Measurements from ENCODE around the gene OGFOD2. TPM values are rescaled to one million over a fixed set of nuclear protein-coding genes. Genes with fewer than 3 reads are reported as not detected.

The OGFOD2 gene
- total RNA-seq, 1 donor from 2014 or later = 8.9 TPM

DNA sequence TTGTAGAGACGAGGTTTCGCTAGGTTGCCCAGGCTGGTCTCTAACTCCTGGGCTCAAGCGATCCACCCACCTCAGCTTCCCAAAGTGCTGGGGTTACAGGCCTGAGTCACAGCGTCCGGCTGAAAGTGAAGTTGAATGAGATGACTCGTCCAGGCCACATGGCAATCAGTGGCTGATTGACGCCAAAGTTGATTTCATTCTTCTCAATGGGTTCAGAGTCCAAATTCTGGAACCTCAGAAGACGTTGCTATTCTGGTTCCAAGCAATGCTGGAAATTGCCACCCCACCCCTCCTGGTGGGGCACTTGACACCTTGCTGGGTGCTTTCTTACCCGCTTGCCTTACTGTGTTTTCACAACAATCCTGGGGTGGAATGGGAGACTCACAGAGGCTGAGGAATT is 23.6 kb upstream of the OGFOD2 start:
- TF ChIP-seq, protein P1, sequence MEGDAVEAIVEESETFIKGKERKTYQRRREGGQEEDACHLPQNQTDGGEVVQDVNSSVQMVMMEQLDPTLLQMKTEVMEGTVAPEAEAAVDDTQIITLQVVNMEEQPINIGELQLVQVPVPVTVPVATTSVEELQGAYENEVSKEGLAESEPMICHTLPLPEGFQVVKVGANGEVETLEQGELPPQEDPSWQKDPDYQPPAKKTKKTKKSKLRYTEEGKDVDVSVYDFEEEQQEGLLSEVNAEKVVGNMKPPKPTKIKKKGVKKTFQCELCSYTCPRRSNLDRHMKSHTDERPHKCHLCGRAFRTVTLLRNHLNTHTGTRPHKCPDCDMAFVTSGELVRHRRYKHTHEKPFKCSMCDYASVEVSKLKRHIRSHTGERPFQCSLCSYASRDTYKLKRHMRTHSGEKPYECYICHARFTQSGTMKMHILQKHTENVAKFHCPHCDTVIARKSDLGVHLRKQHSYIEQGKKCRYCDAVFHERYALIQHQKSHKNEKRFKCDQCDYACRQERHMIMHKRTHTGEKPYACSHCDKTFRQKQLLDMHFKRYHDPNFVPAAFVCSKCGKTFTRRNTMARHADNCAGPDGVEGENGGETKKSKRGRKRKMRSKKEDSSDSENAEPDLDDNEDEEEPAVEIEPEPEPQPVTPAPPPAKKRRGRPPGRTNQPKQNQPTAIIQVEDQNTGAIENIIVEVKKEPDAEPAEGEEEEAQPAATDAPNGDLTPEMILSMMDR (conservative IDR thresholded peaks at IDR 0.05; ENCODE audit: low read depth, low read length) = no peak
- no peak overlapping the region for H3K4me3 ChIP-seq (ENCODE audit: low read depth, low read length)
- DNase-seq (ENCODE audit: low read depth) = no peak

GRCh38 chr12:122951979-122952892 is 22.8 kb upstream of the OGFOD2 start:
- DNase-seq (ENCODE audit: low read depth) = no peak
- no peak overlapping the region for H3K4me3 ChIP-seq (ENCODE audit: low read depth, low read length)
- TF ChIP-seq, protein P1 (conservative IDR thresholded peaks at IDR 0.05; ENCODE audit: low read depth, low read length) = peak; percentile 94

GRCh38 chr12:122955156-122955555 is 19.9 kb upstream of the OGFOD2 start:
- DNase-seq (ENCODE audit: low read depth) = no peak
- H3K4me3 ChIP-seq (ENCODE audit: low read depth, low read length) = no peak overlapping the region

DNA sequence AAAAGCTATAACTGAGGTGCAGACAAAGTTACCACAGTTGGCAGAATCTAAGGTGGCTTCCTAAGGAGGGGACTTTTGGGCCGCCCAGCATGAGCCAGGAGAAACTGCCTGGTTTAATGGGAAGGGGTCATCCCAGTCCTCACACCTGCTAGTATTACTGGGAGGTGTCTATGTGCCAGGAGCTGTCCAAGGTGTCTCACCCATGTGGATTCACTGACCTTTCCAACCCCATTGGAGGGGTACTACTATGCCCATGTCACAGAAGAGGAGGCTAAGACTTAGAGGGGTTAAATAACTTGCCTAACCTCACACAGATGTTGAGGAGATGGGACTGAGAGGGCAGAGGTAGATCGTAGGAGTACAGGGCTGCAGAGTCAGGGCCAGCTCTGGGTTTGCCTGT is 19.0 kb upstream of the OGFOD2 start:
- H3K4me3 ChIP-seq (ENCODE audit: low read depth, low read length) = no peak overlapping the region
- no peak for DNase-seq (ENCODE audit: low read depth)
- TF ChIP-seq, protein P1 (conservative IDR thresholded peaks at IDR 0.05; ENCODE audit: low read depth, low read length) = no peak

More at GRCh38 chr12:122955156-122955555, 19.9 kb upstream of the OGFOD2 start:
- TF ChIP-seq, protein P1 (conservative IDR thresholded peaks at IDR 0.05; ENCODE audit: low read depth, low read length) = no peak

DNA sequence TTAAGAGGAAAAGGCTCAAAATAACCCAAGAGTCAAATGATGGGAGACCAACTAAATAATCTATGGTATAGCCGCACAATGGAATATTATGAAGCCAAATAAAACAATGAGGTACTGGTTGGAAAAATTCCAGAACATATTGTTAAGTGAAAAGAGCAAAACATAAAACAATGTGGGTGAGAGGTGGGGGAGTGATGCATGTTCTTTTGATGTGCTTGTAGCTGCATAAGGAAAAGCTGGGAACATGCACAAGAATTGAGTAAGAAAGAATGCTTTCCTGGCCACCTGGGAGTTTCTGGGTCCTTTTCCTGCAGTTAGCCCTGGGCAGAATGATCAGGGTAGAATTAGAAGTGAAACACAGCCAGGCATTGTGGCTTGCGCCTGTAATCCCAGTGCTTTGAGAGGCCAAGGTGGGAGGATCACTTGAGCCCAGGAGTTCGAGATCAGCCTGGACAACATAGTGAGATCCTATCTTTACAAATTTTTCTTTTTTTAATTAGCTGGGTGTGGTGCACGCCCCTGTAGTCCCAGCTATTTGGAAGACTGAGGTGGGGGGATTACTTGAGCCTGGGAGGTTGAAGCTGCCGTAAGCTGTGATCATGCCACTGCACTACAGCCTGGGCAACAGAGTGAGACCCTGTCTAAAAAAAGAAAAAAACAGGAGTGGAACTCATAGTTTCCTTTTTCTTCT is 16.7 kb upstream of the OGFOD2 start:
- TF ChIP-seq, protein P1 (conservative IDR thresholded peaks at IDR 0.05; ENCODE audit: low read depth, low read length) = no peak
- no peak for DNase-seq (ENCODE audit: low read depth)
- no peak overlapping the region for H3K4me3 ChIP-seq (ENCODE audit: low read depth, low read length)

- TF ChIP-seq, protein P1 (conservative IDR thresholded peaks at IDR 0.05; ENCODE audit: low read depth, low read length) = no peak
- no peak overlapping the region for H3K4me3 ChIP-seq (ENCODE audit: low read depth, low read length)
- no peak for DNase-seq (ENCODE audit: low read depth)
These were observed 15.4 kb upstream of the OGFOD2 start for GRCh38 chr12:122959566-122960192.
